GM19452 (cell line): ENCODE results near the gene ANAPC4.

Experiments
- ATAC-seq: cut with Tn5 transposase; IDR thresholded peaks from one replicate; pipeline ENCODE4 v1.9.1; 2021; ENCODE audit not compliant: unreplicated experiment

The ANAPC4 gene

GRCh38 chr4:25377572-25378436 lies 741 bp downstream of the ANAPC4 start:
- ATAC-seq = peak; percentile 0

GRCh38 chr4:25378437-25378743 lies 1.3 kb downstream of the ANAPC4 start:
- ATAC-seq = no peak

- no peak for ATAC-seq
These were observed 2.5 kb downstream of the ANAPC4 start for GRCh38 chr4:25379591-25379990.

GRCh38 chr4:25383647-25384046 lies 6.6 kb downstream of the ANAPC4 start:
- ATAC-seq = no peak

GRCh38 chr4:25386926-25387325 lies 9.9 kb downstream of the ANAPC4 start:
- ATAC-seq = no peak

GRCh38 chr4:25397305-25397704 lies 20.2 kb downstream of the ANAPC4 start:
- ATAC-seq = no peak

- ATAC-seq = no peak
These were observed 22.4 kb downstream of the ANAPC4 start for GRCh38 chr4:25399510-25399909.

- ATAC-seq = no peak
These were observed 24.0 kb downstream of the ANAPC4 start for GRCh38 chr4:25401066-25401465.

- no peak for ATAC-seq
These were observed 25.5 kb downstream of the ANAPC4 start for GRCh38 chr4:25402521-25402920.

GRCh38 chr4:25403699-25404098 lies 26.6 kb downstream of the ANAPC4 start:
- ATAC-seq = no peak

- no peak for ATAC-seq
These were observed 28.4 kb downstream of the ANAPC4 start for GRCh38 chr4:25405453-25405852.

GRCh38 chr4:25406081-25406692 lies 29.1 kb downstream of the ANAPC4 start:
- ATAC-seq = no peak

GRCh38 chr4:25410820-25411529 lies 33.9 kb downstream of the ANAPC4 start:
- no peak for ATAC-seq

GRCh38 chr4:25413261-25413660 lies 36.2 kb downstream of the ANAPC4 start:
- no peak for ATAC-seq

- ATAC-seq = no peak
These were observed 40.0 kb downstream of the ANAPC4 start for GRCh38 chr4:25417014-25417413.

GRCh38 chr4:25420931-25421330 lies 43.9 kb downstream of the ANAPC4 start:
- no peak for ATAC-seq

- no peak for ATAC-seq
These were observed 44.9 kb downstream of the ANAPC4 start for GRCh38 chr4:25421816-25422525.

- ATAC-seq = no peak
These were observed 46.5 kb downstream of the ANAPC4 start for GRCh38 chr4:25423548-25423947.

- no peak for ATAC-seq
These were observed 47.6 kb downstream of the ANAPC4 start for GRCh38 chr4:25424539-25425228.

- ATAC-seq = no peak
These were observed 48.3 kb downstream of the ANAPC4 start for GRCh38 chr4:25425361-25425760.

GRCh38 chr4:25427871-25428270 lies 50.8 kb downstream of the ANAPC4 start:
- ATAC-seq = no peak
